ENCODE results near the gene PCDHGA6. TPM values are rescaled to one million over a fixed set of nuclear protein-coding genes. Genes with fewer than 3 reads are reported as not detected.
"Not testable (repeated sequence)": the region's sequence is repeated elsewhere in the genome, so short reads cannot be mapped to it uniquely, and the experiment has no call there.

PCDHGA6 gene
- total RNA-seq, 1 experiment from 2014 or later: not detected

DNA sequence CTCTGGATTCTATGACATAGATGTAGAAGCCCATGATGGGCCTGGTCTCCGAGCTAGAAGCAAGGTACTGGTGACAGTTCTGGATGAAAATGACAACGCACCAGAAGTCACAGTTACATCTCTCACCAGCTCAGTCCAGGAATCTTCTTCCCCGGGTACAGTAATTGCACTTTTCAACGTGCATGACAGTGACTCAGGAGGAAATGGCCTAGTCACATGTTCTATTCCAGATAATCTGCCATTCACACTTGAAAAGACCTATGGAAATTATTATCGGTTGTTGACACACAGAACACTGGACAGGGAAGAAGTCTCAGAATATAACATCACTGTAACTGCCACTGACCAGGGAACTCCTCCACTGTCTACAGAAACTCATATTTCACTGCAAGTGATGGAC is 17.6 kb upstream of the PCDHGA6 start:
- DNase-seq (ENCODE audit: low read depth): no peak
- in situ Hi-C loops (cut with HindIII; ENCODE audit: low pct_unique_long_range_greater_than_20kb, low sequenced_read_pairs): no loop called here

GRCh38 chr5:141356950-141357349 is 16.7 kb upstream of the PCDHGA6 start:
- in situ Hi-C loops (cut with HindIII; ENCODE audit: low pct_unique_long_range_greater_than_20kb, low sequenced_read_pairs): no loop called here

DNA sequence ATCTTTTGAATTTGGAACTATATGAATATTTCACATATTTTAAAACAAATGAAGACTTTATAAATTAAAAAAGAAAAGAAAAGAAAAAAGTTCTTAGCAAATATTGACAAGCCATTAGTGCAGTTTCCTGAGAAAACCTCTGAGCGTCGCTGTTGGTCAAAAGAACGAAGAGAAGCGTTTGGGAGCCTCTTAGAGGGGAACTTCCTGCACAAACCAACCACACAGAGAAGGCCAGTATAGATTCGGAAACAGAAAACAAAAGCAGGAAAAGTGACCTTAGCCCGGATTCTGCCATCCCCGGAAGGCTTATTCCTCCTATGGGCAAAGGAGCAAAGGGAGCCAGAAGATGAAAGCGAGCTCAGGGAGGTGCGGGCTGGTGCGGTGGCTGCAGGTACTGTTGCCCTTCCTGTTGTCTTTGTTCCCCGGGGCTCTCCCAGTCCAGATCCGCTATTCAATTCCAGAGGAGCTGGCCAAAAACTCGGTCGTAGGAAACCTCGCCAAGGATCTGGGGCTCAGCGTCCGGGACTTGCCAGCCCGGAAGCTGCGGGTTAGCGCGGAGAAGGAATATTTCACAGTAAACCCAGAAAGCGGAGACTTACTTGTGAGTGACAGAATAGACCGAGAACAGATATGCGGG is 13.8 kb upstream of the PCDHGA6 start, which contains the start of gene PCDHGB2:
Gene PCDHGB2, plus strand, starts transcription at position 205 of the 637 bp plus-strand sequence. Its CDS starts 142 bp downstream, at position 347.
- DNase-seq (ENCODE audit: low read depth): peak; percentile 6
- in situ Hi-C loops (cut with HindIII; ENCODE audit: low pct_unique_long_range_greater_than_20kb, low sequenced_read_pairs): no loop called here

More at GRCh38 chr5:141356950-141357349, 16.7 kb upstream of the PCDHGA6 start:
- no peak for DNase-seq (ENCODE audit: low read depth)

- no peak for DNase-seq (ENCODE audit: low read depth)
- in situ Hi-C loops (cut with HindIII; ENCODE audit: low pct_unique_long_range_greater_than_20kb, low sequenced_read_pairs): no loop called here
Observed at GRCh38 chr5:141360685-141361084, 13.0 kb upstream of the PCDHGA6 start.

DNA sequence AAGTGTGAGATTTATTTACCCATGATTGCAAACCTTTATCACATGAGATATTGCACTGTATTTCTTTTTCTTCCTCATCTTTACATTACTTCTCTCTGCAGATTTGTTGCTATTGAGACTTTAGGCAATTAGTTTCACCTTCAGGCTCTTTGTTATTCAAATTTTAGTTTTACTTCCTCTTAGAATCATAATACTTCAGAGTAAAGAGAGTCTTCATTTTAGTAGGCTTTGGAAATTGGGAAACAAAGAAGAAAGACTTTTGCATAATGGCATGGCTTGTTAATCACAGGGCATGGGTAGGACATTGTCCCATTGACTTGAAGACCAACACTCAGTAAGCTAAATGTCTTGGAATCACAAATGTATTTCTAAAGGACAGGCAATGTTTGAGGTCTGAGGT is 11.0 kb upstream of the PCDHGA6 start:
- in situ Hi-C loops (cut with HindIII; ENCODE audit: low pct_unique_long_range_greater_than_20kb, low sequenced_read_pairs): no loop called here
- DNase-seq (ENCODE audit: low read depth): no peak

- no peak for DNase-seq (ENCODE audit: low read depth)
- in situ Hi-C loops (cut with HindIII; ENCODE audit: low pct_unique_long_range_greater_than_20kb, low sequenced_read_pairs): no loop called here
Observed at GRCh38 chr5:141363952-141364660, 9.6 kb upstream of the PCDHGA6 start, which contains the start of gene PCDHGA5. Gene PCDHGA5 (plus strand): TSS chr5:141364162. CDS start chr5:141364331, 169 bp downstream.

DNA sequence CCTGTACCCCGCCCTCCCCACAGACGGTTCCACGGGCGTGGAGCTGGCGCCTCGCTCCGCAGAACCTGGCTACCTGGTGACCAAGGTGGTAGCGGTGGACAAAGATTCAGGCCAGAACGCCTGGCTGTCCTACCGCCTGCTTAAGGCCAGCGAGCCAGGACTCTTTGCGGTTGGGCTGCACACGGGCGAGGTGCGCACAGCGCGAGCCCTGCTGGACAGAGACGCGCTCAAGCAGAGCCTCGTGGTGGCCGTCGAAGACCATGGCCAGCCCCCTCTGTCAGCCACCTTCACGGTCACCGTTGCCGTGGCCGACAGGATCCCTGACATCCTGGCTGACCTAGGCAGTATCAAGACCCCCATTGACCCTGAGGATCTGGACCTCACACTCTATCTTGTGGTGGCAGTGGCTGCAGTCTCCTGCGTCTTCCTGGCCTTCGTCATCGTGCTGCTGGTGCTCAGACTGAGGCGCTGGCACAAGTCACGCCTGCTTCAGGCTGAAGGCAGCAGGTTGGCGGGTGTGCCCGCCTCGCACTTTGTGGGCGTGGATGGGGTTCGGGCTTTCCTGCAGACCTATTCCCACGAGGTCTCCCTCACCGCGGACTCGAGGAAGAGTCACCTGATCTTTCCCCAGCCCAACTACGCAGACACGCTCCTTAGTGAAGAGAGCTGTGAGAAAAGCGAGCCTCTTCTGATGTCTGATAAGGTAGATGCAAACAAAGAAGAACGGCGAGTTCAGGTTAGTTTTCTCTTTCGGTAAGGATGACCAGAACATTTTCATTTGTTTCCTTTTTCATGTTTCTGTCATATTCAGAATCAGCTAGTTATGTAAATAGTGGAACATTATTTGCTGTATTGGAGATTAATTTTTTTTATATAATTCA is 7.4 kb upstream of the PCDHGA6 start:
- in situ Hi-C loops (cut with HindIII; ENCODE audit: low pct_unique_long_range_greater_than_20kb, low sequenced_read_pairs): no loop called here
- no peak for DNase-seq (ENCODE audit: low read depth)

DNA sequence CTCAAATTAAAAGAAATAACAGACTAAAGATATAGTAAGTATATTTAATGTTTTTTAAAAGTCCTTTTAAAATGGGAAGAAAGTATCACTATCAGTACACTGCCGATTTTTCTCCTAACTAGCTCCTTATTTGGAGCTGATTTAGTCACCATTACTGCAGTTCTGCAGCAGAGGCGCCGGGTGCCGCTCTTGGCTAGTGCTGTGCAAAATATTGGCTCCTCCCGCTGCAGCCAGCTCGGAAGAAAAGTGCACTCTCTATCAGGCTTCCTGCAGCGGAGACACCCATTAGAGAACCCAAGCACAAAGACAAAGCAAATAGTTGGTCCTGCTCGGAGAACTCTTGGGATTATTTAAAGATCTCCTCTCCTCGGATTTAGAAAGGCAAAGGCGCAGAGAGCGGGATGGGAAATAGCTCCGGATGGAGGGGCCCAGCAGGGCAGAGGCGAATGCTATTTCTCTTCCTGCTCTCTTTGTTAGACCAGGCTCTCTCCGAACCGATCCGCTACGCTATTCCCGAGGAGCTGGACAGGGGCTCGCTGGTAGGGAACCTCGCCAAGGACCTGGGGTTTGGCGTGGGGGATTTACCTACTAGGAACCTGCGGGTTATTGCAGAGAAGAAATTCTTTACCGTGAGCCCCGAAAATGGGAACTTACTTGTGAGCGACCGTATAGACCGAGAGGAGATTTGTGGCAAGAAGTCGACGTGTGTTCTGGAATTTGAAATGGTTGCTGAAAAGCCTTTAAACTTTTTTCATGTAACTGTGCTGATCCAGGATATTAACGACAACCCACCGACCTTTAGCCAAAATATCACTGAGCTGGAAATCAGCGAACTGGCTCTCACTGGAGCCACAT is 3.5 kb upstream of the PCDHGA6 start, which contains the start of gene PCDHGB3:
Gene PCDHGB3, plus strand, starts transcription at position 249 of the 855 bp plus-strand sequence. Its CDS starts 153 bp downstream, at position 402.
- no peak for DNase-seq (ENCODE audit: low read depth)
- in situ Hi-C loops (cut with HindIII; ENCODE audit: low pct_unique_long_range_greater_than_20kb, low sequenced_read_pairs): no loop called here

- in situ Hi-C loops (cut with HindIII; ENCODE audit: low pct_unique_long_range_greater_than_20kb, low sequenced_read_pairs): no loop called here
- DNase-seq (ENCODE audit: low read depth): no peak
Observed at GRCh38 chr5:141371572-141372475, 1.9 kb upstream of the PCDHGA6 start.

- in situ Hi-C loops (cut with HindIII; ENCODE audit: low pct_unique_long_range_greater_than_20kb, low sequenced_read_pairs): no loop called here
- no peak for DNase-seq (ENCODE audit: low read depth)
Observed at GRCh38 chr5:141374627-141375026, 936 bp downstream of the PCDHGA6 start.

DNA sequence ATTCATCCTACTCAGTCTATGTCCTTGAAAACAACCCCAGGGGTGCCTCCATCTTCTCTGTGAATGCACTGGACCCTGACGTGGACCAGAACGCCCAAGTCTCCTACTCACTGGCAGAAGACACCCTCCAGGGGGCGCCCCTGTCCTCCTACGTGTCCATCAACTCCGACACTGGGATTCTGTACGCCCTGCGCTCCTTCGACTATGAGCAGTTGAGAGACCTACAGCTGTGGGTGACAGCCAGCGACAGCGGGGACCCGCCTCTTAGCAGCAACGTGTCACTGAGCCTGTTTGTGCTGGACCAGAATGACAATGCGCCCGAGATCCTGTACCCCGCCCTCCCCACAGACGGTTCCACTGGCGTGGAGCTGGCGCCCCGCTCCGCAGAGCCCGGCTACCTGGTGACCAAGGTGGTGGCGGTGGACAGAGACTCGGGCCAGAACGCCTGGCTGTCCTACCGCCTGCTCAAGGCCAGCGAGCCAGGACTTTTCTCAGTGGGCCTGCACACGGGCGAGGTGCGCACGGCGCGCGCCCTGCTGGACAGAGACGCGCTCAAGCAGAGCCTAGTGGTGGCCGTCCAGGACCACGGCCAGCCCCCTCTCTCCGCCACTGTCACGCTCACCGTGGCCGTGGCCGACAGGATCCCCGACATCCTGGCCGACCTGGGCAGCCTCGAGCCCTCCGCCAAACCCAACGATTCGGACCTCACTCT is 1.9 kb downstream of the PCDHGA6 start:
- in situ Hi-C loops (cut with HindIII; ENCODE audit: low pct_unique_long_range_greater_than_20kb, low sequenced_read_pairs); DNase-seq (ENCODE audit: low read depth): not testable (repeated sequence)

- in situ Hi-C loops (cut with HindIII; ENCODE audit: low pct_unique_long_range_greater_than_20kb, low sequenced_read_pairs): no loop called here
- DNase-seq (ENCODE audit: low read depth): no peak
Observed at GRCh38 chr5:141382469-141383294, 9.0 kb downstream of the PCDHGA6 start, which contains the start of gene PCDHGA7. Gene PCDHGA7 (plus strand): TSS chr5:141382742. CDS start chr5:141382900, 158 bp downstream.

DNA sequence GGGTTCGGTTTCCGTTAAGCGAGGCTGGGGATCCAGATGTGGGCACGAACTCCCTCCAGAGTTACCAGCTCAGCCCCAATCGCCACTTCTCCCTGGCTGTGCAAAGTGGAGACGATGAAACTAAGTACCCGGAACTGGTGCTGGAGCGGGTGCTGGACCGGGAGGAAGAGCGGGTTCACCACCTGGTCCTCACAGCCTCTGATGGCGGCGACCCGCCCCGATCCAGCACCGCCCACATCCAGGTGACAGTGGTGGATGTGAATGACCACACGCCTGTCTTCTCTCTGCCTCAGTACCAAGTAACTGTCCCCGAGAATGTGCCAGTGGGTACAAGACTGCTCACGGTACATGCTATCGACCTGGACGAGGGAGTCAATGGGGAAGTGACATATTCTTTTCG is 9.7 kb downstream of the PCDHGA6 start:
- in situ Hi-C loops (cut with HindIII; ENCODE audit: low pct_unique_long_range_greater_than_20kb, low sequenced_read_pairs): no loop called here
- no peak for DNase-seq (ENCODE audit: low read depth)

- no peak for DNase-seq (ENCODE audit: low read depth)
- in situ Hi-C loops (cut with HindIII; ENCODE audit: low pct_unique_long_range_greater_than_20kb, low sequenced_read_pairs): no loop called here
Observed at GRCh38 chr5:141384471-141385267, 11.0 kb downstream of the PCDHGA6 start.

Measured in Caki2 (cell line).